Activated naive CD4-positive, alpha-beta T cell treated with anti-CD3 and anti-CD28 coated beads, Interleukin-2, amount 50 U/mL, for 24 hours (primary cell): Measurements from ENCODE around the gene TCTN1.
"Not testable (repeated sequence)": the region's sequence is repeated elsewhere in the genome, so short reads cannot be mapped to it uniquely, and the experiment has no call there.

Experiments
- H3K27ac Mint-ChIP-seq: one replicate; pipeline ENCODE4 v1.8.0; 2021; ENCODE audit warnings: mild to moderate bottlenecking, mixed read lengths
- H3K27me3 Mint-ChIP-seq: one replicate; pipeline ENCODE4 v1.8.0; 2021; ENCODE audit warnings: mixed read lengths
- H3K36me3 Mint-ChIP-seq: one replicate; pipeline ENCODE4 v1.8.0; 2021; ENCODE audit warnings: mixed read lengths
- H3K4me1 Mint-ChIP-seq: one replicate; pipeline ENCODE4 v1.8.0; 2021; ENCODE audit warnings: mixed read lengths
- H3K4me3 Mint-ChIP-seq: one replicate; pipeline ENCODE4 v1.8.0; 2021; ENCODE audit warnings: mild to moderate bottlenecking, mixed read lengths
- H3K9me3 Mint-ChIP-seq: one replicate; pipeline ENCODE4 v1.8.0; 2021; ENCODE audit warnings: mixed read lengths

TCTN1 gene

DNA sequence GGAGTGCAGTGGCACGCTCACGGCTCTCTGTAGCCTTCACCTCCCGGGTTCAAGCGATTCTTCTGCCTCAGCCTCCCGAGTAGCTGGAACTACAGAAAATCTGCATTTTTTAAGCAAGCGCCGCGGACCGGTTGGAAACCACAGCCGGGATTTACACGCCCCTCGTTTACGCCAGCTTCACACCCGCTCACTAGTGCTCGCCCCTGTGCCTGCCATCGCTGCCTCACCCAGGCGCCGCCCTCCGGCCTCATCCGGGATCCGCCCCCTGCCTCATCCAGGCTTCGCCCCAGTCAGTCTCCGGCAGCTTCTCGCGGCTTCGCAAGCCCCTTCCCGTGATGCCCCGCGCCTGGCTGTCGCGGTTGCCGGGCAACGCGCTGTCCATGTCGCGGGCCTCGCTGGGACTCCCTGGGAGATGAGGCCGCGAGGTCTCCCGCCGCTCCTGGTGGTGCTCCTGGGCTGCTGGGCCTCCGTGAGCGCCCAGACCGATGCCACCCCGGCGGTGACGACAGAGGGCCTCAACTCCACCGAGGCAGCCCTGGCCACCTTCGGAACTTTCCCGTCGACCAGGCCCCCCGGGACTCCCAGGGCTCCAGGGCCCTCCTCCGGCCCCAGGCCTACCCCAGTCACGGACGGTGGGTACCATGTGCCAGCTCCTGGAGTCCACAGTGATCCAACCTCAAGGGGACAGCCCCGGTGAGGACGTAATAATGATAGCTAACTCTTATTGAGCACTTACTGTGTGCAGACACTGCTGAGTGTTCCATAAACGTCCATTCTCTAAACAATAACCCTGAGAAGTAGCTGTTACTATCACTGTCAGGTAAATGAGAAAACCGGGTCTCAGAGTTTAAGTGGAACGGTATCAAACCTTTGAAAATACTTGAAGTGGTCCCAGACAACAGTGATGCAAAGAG, at the start of gene TCTN1:
TSS of gene TCTN1 (plus strand) at position 359 of the 914 bp plus-strand sequence. CDS start at position 413, 54 bp downstream.
- H3K27ac Mint-ChIP-seq, result peak within 1 kb of the TSS; percentile 76
- no peaks in the 10 kb centered on the region for H3K27me3 Mint-ChIP-seq
- no peaks in the 10 kb centered on the region for H3K9me3 Mint-ChIP-seq
- H3K4me1 Mint-ChIP-seq, result peaks cover 3% of the 10 kb centered on the region
- no peaks in the 10 kb centered on the region for H3K36me3 Mint-ChIP-seq
- peak within 1 kb of the TSS; percentile 85 for H3K4me3 Mint-ChIP-seq

DNA sequence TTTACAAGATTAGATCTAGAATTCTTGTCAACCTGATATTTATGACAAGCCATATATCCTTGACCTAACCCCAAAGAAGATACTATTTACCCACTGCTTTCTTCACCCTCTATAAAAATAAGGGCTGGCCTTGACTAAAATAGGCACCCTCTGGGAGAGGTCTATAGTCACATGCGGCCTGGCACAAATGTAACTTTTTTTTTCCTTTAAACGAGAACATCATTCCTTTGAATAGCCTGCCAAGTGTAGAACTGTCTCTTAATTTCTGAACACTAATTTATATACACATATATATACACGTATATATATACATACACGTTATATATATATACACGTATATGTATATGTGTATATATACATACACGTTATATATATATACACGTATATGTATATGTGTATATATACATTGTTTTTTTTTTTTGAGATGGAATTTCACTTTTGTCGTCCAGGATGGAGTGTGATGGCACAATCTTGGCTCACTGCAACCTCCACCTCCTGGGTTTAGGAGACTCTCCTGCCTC, 49.4 kb upstream of the TCTN1 start:
- Mint-ChIP-seq H3K4me1 (peaks cover 85% of the 10 kb centered on the region), H3K27me3 (no peaks in the 10 kb centered on the region), H3K4me3 (no peak overlapping the region), H3K27ac (no peak overlapping the region), H3K36me3 (peaks cover 16% of the 10 kb centered on the region), H3K9me3 (peaks cover 4% of the 10 kb centered on the region)

DNA sequence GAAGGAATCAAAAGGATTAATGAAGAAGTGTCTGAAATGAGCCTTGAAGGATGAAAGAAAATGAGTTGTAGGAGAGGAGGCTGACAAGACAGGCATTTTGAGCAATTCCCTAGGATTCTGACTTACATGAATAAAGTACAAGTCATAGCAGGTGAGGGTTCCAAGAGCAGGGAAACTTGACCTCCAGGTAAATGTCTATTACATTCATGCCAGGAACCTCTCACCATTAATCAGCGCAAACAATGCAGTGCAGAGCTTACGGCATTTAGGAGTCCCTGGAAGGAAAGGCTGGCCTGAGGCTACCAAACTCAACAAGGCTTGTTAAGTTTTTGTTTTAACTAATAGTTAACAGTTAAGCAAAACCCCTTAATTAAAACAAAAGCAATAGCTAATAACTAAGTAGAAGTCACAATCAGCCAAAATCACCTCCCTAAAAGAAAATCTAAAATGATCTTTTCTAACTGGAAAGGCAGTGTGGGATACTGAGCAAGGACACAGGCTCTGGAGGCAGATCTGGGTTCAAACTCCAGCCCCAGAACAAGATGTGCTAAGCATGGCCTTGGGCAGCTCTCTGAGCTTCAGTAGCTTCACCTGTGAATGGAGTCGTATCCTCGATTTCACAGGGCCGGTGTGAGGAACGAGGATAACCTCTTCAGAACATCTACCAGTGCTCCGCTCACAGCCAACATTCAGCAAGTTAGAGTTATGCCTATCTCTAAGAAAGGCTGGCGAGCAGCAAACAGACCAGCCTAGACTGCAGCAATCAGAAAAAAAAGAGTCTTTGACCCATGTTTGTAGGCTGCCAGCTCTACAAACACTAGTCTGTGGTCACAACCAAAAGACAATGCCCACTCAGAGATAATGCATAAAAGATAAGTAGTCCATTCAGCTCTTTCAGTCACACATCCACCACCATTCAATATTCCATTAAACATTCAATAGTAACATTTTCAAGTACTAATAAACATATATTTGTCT, 47.7 kb upstream of the TCTN1 start:
- Mint-ChIP-seq H3K27ac (peak overlapping the region; percentile 44), H3K27me3 (no peaks in the 10 kb centered on the region), H3K4me1 (peaks cover 77% of the 10 kb centered on the region), H3K36me3 (peaks cover 22% of the 10 kb centered on the region), H3K4me3 (peak overlapping the region; percentile 34), H3K9me3 (peaks cover 4% of the 10 kb centered on the region)

DNA sequence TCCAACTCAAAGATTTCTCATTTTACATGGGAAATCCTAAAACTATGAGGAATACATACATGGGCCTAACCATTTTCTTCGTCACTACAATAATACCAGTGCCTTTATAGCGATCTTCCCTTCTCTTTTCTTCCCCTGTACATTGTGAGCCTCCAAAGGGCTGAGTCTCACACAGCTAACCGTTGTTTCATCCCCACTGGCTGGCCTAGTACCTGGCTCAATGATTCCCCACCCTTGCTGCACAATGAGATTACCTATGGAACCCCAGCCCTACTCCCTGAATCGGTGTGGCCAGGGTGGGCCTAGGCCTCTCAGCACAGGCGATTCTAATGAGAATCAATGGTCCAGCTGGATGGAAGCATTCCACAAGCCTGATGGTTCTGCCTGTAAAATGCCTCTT, 46.9 kb upstream of the TCTN1 start:
- peaks cover 4% of the 10 kb centered on the region for H3K9me3 Mint-ChIP-seq
- H3K36me3 Mint-ChIP-seq, result peaks cover 22% of the 10 kb centered on the region
- H3K4me3 Mint-ChIP-seq, result peak overlapping the region; percentile 40
- H3K27me3 Mint-ChIP-seq, result no peaks in the 10 kb centered on the region
- H3K27ac Mint-ChIP-seq, result no peak overlapping the region
- peaks cover 69% of the 10 kb centered on the region for H3K4me1 Mint-ChIP-seq

DNA sequence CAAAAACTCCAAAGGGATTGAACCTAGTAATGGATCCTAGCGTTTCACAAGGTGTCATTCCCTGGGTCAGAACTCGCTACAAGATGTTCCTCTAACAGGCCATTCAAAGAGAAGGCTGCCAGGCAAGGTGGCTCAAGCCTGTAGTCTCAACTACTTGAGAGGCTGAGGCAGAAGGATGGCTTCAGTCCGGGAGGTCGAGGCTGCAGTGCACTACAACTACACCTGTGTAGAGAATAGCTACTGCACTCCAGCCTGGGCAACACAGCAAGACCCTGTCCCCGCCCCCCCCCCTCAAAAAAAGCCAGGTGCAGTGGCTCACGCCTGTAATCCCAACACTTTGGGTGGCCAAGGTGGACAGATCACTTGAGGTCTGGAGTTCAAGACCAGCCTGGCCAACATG, 45.2 kb upstream of the TCTN1 start:
- Mint-ChIP-seq H3K36me3 (peaks cover 22% of the 10 kb centered on the region), H3K4me3 (no peak overlapping the region), H3K27me3 (no peaks in the 10 kb centered on the region), H3K4me1 (peaks cover 60% of the 10 kb centered on the region), H3K9me3 (peaks cover 4% of the 10 kb centered on the region), H3K27ac (peak overlapping the region; percentile 19)

DNA sequence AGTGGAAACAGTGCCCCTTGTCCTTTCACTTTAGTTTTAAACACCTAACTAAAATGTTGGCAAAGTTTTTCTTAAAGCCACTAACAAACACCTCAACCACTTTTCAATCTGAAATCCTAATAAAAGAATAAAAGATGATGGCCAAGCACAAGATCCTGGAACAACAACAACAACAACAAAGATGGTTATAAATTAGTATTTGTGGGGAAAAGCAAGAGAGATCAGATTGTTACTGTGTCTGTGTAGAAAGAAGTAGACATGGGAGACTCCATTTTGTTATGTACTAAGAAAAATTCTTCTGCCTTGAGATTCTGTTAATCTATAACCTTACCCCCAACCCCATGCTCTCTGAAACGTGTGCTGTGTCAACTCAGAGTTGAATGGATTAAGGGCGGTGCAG, 44.1 kb upstream of the TCTN1 start:
- not testable (repeated sequence) for H3K9me3 Mint-ChIP-seq, H3K27me3 Mint-ChIP-seq
- peaks cover 22% of the 10 kb centered on the region for H3K36me3 Mint-ChIP-seq
- peak overlapping the region; percentile 47 for H3K27ac Mint-ChIP-seq
- H3K4me1 Mint-ChIP-seq, result peaks cover 58% of the 10 kb centered on the region
- peak overlapping the region; percentile 16 for H3K4me3 Mint-ChIP-seq

DNA sequence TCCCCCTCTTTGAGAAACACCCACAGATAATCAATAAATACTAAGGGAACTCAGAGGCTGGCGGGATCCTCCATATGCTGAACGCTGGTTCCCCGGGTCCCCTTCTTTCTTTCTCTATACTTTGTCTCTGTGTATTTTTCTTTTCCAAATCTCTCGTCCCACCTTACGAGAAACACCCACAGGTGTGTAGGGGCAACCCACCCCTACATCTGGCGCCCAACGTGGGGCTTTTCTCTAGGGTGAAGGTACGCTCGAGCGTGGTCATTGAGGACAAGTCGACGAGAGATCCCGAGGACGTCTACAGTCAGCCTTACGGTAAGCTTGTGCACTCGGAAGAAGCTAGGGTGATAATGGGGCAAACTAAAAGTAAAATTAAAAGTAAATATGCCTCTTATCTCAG, 43.1 kb upstream of the TCTN1 start:
- H3K4me3 Mint-ChIP-seq, H3K27ac Mint-ChIP-seq, H3K9me3 Mint-ChIP-seq, H3K27me3 Mint-ChIP-seq: not testable (repeated sequence)
- Mint-ChIP-seq H3K36me3 (peaks cover 22% of the 10 kb centered on the region), H3K4me1 (peaks cover 58% of the 10 kb centered on the region)

DNA sequence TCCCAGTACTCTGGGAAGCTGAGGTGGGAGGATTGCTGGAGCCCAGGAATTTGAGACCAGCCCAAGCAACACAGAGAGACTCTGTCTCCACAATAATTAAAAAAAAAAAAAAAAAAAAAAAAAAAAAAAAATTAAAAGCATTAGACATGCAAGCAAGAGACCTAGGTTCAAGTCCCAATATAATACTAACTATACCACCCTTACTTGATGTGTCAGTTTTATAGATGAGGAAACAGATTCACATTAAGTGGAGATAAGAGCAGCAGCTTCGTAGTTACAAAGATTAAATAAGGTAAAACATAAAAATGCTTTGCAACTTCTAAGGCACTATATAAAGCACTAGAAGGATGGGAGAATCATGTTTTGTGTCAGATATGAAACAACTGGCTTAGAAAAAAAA, 39.9 kb upstream of the TCTN1 start:
- Mint-ChIP-seq H3K4me3 (no peak overlapping the region), H3K27ac (peak overlapping the region; percentile 32), H3K9me3 (no peaks in the 10 kb centered on the region), H3K4me1 (peaks cover 60% of the 10 kb centered on the region), H3K36me3 (peaks cover 16% of the 10 kb centered on the region), H3K27me3 (no peaks in the 10 kb centered on the region)

DNA sequence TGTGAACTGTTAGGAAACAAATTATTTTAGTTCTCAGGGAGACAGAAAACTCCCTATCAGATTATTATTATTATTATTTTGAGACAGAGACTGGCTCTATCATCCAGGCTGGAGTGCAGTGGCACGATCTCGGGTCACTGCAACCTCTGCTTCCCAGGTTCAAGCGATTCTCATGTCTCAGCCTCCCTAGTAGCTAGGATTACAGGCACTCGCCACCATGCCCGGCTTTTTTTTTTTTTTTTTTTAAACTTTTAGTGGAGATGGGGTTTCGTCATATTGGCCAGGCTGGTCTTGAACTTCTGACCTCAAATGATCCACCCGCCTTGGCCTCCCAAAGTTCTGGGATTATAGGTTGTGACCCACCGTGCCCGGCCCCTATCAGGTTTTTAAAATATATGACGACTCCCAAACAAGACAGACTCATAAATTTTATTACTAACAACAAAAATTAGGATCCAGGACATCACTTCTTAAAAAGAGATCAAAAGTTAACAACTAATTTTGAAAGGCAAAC, 39.2 kb upstream of the TCTN1 start:
- peak overlapping the region; percentile 30 for H3K4me3 Mint-ChIP-seq

DNA sequence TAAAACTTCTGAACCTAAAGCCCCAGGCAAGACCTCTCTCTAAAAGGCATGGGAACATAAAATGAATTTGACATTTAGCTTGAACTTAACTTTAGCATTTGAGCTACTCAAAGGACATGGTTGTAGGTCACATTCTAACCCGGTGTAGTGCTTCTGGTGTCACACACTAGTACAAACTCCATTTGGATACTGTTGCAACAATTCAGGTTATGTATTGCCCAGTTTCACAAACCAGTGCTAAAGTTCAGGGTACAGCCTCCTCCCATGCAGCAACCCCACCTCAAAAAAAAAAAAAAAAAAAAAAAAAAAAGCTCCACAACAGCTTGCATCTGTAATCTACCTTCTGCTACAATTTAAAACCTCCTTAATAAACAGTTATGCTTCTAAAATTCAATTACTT, 38.6 kb upstream of the TCTN1 start:
- H3K9me3 Mint-ChIP-seq, result no peaks in the 10 kb centered on the region
- H3K36me3 Mint-ChIP-seq, result peaks cover 11% of the 10 kb centered on the region
- H3K4me3 Mint-ChIP-seq, result peak overlapping the region; percentile 63
- H3K27me3 Mint-ChIP-seq, result no peaks in the 10 kb centered on the region
- H3K4me1 Mint-ChIP-seq, result peaks cover 65% of the 10 kb centered on the region
- peak overlapping the region; percentile 59 for H3K27ac Mint-ChIP-seq

More for the DNA sequence above, 39.2 kb upstream of the TCTN1 start:
- H3K27ac Mint-ChIP-seq, H3K9me3 Mint-ChIP-seq, H3K27me3 Mint-ChIP-seq: not testable (repeated sequence)
- Mint-ChIP-seq H3K36me3 (peaks cover 13% of the 10 kb centered on the region), H3K4me1 (peaks cover 62% of the 10 kb centered on the region)

DNA sequence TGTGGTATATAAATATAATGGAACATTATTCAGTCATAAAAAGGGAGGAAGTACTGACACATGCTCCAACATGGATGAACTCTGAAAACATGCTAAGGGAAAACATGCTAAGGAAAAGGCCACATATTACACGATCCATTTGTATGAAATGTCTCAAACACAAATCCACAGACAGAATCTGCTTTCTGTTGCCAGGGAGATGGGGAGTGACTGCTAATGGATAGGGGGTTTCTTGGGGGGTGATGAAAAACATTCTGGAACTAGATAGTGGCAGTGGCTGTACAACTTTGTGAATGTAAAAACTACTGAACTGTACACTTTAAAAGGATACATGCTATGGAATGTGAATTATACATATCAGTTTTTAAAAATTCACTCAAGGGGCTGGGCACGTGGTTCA, 37.4 kb upstream of the TCTN1 start:
- peak overlapping the region; percentile 81 for H3K4me3 Mint-ChIP-seq
- H3K27ac Mint-ChIP-seq, result peak overlapping the region; percentile 94
- H3K27me3 Mint-ChIP-seq, result no peaks in the 10 kb centered on the region
- H3K9me3 Mint-ChIP-seq, result no peaks in the 10 kb centered on the region
- H3K4me1 Mint-ChIP-seq, result peaks cover 77% of the 10 kb centered on the region
- peaks cover 12% of the 10 kb centered on the region for H3K36me3 Mint-ChIP-seq

DNA sequence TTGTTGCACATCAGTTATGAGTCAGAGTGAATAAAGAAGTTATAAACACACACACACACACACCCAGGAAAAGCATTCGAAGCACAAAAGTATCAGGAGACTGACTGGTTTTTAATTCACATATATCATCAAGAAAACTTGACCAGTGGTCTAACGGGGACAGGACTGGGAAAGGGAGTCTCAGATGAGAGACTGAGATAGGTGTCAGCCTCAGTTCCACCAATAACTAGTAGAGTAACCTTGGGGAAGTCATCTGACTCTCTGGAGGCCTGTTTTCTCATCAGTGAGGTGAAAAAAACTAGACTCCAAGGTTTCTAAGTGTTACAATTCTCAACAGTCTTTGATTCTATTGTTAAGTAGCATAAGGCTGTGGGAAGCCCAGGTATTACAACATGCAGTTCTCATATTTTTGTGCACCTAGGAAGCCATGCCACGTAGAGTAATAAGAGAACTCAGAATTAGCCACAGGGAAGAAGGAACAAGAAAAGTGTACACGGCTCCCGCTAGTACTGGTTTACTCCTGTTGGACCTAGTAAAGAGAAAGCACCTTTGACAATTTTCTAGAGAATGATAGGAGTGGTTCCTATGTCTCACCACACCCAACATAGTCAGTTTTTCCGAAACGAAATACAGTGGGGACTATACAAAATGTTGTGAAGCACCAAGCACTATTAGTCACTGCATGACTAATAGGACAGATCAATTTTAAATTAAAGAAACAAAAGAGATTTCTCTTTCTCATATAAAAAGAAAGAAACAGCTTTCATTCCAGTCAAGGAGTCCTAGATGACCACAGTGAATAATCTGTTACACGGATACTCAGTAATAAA, 35.9 kb upstream of the TCTN1 start:
- H3K36me3 Mint-ChIP-seq, result peaks cover 16% of the 10 kb centered on the region
- H3K27me3 Mint-ChIP-seq, result no peaks in the 10 kb centered on the region
- peaks cover 78% of the 10 kb centered on the region for H3K4me1 Mint-ChIP-seq
- no peaks in the 10 kb centered on the region for H3K9me3 Mint-ChIP-seq
- peak overlapping the region; percentile 93 for H3K4me3 Mint-ChIP-seq
- peak overlapping the region; percentile 98 for H3K27ac Mint-ChIP-seq

DNA sequence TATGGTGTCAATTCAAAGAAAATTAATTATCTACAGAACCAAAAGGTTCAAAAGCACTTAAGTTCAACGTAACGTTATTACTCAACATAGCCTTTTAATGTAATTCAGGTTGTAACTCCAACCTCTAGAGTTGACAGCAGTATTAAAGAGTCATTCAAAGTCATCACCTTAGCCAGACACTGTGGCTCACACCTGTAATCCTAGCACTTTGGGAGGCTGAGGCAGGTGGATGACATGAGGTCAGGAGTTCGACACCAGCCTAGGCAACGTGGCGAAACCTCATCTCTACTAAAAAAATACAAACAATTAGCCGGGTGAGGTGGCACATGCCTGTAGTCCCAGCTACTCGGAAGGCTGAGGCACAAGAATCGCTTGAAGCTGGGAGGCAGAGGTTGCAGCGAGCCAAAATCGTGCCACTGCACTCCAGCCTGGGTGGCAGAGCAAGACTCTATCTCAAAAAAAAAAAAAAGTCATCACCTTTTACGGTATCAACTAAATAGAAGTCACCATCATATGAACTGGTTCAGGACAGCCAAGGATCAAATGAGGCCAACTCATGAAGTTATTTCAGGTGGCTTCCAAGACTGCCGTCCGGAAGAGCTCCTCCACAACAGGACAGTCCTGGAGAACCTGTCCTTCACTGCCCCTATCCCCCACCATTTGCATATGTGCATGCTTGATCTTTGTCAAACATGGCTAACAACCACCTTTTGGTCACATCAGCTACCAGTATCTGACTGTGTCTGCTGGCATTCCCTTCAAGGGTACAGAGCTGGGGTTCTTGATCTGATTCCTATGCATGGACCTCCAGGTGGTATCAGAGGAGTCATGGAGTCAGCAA, 35.0 kb upstream of the TCTN1 start:
- peaks cover 79% of the 10 kb centered on the region for H3K4me1 Mint-ChIP-seq
- H3K36me3 Mint-ChIP-seq, result peaks cover 16% of the 10 kb centered on the region
- H3K9me3 Mint-ChIP-seq, result no peaks in the 10 kb centered on the region
- H3K4me3 Mint-ChIP-seq, result peak overlapping the region; percentile 93
- no peaks in the 10 kb centered on the region for H3K27me3 Mint-ChIP-seq
- peak overlapping the region; percentile 98 for H3K27ac Mint-ChIP-seq
